ENCODE measurements around the gene C1QTNF8.

DNA sequence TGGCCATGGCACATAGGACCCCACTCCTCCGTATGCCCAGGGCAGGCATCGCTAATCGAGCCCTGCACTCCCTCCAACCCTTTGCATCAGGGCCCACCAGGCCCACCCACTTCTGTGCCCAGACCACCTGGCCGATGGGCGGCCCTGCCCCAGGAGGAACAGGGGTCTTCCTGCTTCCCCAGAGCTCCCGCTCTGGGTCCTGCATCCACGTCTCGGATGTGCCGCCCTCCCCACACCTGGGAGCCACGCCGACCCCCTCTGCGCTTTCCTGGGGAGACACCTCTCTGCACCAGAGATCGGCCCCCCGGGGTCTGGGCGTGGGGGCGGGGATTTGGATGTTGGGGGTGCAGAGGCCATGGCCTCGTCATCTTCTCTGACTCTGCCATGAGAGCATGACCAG lies 44.6 kb downstream of the C1QTNF8 start:
- no peak for TF ChIP-seq POLR2AphosphoS5 (IDR thresholded peaks at IDR 0.05)
- TF ChIP-seq, protein P1, sequence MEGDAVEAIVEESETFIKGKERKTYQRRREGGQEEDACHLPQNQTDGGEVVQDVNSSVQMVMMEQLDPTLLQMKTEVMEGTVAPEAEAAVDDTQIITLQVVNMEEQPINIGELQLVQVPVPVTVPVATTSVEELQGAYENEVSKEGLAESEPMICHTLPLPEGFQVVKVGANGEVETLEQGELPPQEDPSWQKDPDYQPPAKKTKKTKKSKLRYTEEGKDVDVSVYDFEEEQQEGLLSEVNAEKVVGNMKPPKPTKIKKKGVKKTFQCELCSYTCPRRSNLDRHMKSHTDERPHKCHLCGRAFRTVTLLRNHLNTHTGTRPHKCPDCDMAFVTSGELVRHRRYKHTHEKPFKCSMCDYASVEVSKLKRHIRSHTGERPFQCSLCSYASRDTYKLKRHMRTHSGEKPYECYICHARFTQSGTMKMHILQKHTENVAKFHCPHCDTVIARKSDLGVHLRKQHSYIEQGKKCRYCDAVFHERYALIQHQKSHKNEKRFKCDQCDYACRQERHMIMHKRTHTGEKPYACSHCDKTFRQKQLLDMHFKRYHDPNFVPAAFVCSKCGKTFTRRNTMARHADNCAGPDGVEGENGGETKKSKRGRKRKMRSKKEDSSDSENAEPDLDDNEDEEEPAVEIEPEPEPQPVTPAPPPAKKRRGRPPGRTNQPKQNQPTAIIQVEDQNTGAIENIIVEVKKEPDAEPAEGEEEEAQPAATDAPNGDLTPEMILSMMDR (IDR thresholded peaks at IDR 0.05), result no peak
